Endodermal cell (in vitro differentiated cells): Measurements from ENCODE around the gene SACS. TPM values are rescaled to one million over a fixed set of nuclear protein-coding genes. Genes with fewer than 3 reads are reported as not detected.

Source experiments
- DNase-seq: peaks from one replicate; pipeline ENCODE4 v3.0.0-alpha.2; 2017
- H3K27ac ChIP-seq: 2 replicates; pipeline ENCODE4 v1.5.1; 2013; ENCODE audit warnings: mild to moderate bottlenecking, low read depth, low read length, moderate library complexity
- H3K27me3 ChIP-seq: 2 replicates; pipeline ENCODE4 v1.6.1; 2013; ENCODE audit warnings: mild to moderate bottlenecking, low read length, moderate library complexity; ENCODE audit not compliant: insufficient read depth, control insufficient read depth, poor library complexity, severe bottlenecking
- H3K36me3 ChIP-seq: 2 replicates; pipeline ENCODE4 v1.7.0; 2013; ENCODE audit warnings: mild to moderate bottlenecking, low read length, moderate library complexity; ENCODE audit not compliant: control insufficient read depth, insufficient read depth
- H3K4me1 ChIP-seq: one replicate; pipeline ENCODE4 v1.7.0; 2013; ENCODE audit warnings: low read length; ENCODE audit not compliant: control insufficient read depth, insufficient read depth
- H3K4me3 ChIP-seq: 2 replicates; pipeline ENCODE4 v1.5.1; 2013; ENCODE audit warnings: mild to moderate bottlenecking, low read length, moderate library complexity
- H3K9ac ChIP-seq: 2 replicates; pipeline ENCODE4 v1.6.1; 2013; ENCODE audit warnings: mild to moderate bottlenecking, low read length, moderate library complexity; ENCODE audit not compliant: poor library complexity, severe bottlenecking; ENCODE audit errors: extremely low read depth
- H3K9me3 ChIP-seq: 2 replicates; pipeline ENCODE4 v1.6.1; 2013; ENCODE audit warnings: mild to moderate bottlenecking, low read length, moderate library complexity; ENCODE audit not compliant: control insufficient read depth
- H3K27ac Mint-ChIP-seq: 2 replicates; pipeline ENCODE4 v1.8.0; 2020; ENCODE audit warnings: mixed read lengths
- H3K27me3 Mint-ChIP-seq: 2 replicates; pipeline ENCODE4 v1.8.0; 2021; ENCODE audit warnings: mild to moderate bottlenecking, mixed read lengths; ENCODE audit not compliant: insufficient read depth
- H3K36me3 Mint-ChIP-seq: 2 replicates; pipeline ENCODE4 v1.8.0; 2020; ENCODE audit warnings: low read depth, mixed read lengths
- H3K4me1 Mint-ChIP-seq: 2 replicates; pipeline ENCODE4 v1.8.0; 2020; ENCODE audit warnings: mixed read lengths
- H3K4me3 Mint-ChIP-seq: 2 replicates; pipeline ENCODE4 v1.8.0; 2020; ENCODE audit warnings: mild to moderate bottlenecking, moderate library complexity, mixed read lengths
- H3K9me3 Mint-ChIP-seq: 2 replicates; pipeline ENCODE4 v1.8.0; 2020; ENCODE audit warnings: mild to moderate bottlenecking, mixed read lengths
- WGBS, 2 experiments: methylation state at CpG; one replicate each; pipeline versions ENCODE4 v1.1.5 to v1.1.7; 2013; ENCODE audit warnings: missing lambda C conversion rate in 2 of 2, mixed read lengths in 1 of 2; ENCODE audit not compliant: insufficient coverage in 1 of 2, insufficient read length in 1 of 2; 5-methylcytosine and 5-hydroxymethylcytosine counted together
- total RNA-seq, 2 donors: library from RNA; stranded (reverse); fragmentation: NEBNext Ultra II Directional in 1 of 2; extraction: Animal tissue kit (Norgen Biotek cat#: 25700) in 1 of 2; gene quantifications; 2 replicates in 1 of 2; 3 replicates in 1 of 2; pipeline ENCODE4 v1.2.1, GENCODE V29; 2021
- TF ChIP-seq, protein P1 (sequence below): fragments of 200-600 bp; sonication (generic); conservative IDR thresholded peaks from 2 replicates; pipeline ENCODE4 v1.5.0; 2021; ENCODE audit warnings: antibody characterized with exemption, mild to moderate bottlenecking

The SACS gene
- total RNA-seq, 2 donors from 2014 or later = 17.6 to 22.3 TPM

DNA sequence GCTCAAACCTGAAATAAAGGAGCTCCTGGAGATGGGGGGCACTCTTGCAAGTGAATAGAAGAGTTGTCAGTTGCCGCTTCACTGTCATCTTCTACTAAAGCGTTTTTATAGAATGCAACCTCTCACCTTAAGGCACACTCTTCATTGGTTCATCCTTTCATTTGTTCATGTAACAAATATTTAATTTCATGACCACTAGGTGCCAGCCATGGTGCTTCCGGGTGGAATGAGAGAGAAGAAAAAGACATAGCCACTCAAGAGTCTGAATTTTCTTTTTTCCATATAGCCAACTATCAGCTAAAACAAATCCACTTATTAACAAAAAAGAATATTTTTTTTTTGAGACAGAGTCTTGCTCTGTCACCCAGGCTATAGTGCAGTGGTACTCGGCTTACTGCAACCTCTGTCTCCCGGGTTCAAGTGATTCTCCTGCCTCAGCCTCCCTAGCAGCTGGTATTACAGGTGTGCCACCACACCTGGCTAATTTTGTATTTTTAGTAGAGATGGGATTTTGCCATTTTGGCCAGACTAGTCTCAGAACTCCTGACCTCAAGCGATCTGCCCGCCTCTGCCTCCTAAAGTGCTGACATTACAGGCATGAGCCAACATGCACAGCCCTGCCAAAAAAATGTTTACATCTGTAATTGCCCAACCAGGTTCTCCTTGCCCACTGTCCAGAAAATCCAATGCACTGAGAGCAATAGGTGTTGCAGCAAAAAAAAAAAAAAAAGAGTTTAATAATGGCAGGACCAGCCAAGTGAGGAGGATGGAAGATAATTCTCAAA, 22.1 kb upstream of the SACS start:
- no peak overlapping the region for H3K27ac ChIP-seq
- no peaks in the 10 kb centered on the region for H3K9me3 Mint-ChIP-seq
- H3K4me1 Mint-ChIP-seq = peaks cover 6% of the 10 kb centered on the region
- DNase-seq = no peak
- TF ChIP-seq, protein P1, sequence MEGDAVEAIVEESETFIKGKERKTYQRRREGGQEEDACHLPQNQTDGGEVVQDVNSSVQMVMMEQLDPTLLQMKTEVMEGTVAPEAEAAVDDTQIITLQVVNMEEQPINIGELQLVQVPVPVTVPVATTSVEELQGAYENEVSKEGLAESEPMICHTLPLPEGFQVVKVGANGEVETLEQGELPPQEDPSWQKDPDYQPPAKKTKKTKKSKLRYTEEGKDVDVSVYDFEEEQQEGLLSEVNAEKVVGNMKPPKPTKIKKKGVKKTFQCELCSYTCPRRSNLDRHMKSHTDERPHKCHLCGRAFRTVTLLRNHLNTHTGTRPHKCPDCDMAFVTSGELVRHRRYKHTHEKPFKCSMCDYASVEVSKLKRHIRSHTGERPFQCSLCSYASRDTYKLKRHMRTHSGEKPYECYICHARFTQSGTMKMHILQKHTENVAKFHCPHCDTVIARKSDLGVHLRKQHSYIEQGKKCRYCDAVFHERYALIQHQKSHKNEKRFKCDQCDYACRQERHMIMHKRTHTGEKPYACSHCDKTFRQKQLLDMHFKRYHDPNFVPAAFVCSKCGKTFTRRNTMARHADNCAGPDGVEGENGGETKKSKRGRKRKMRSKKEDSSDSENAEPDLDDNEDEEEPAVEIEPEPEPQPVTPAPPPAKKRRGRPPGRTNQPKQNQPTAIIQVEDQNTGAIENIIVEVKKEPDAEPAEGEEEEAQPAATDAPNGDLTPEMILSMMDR = no peak
- no peaks in the 10 kb centered on the region for H3K27me3 Mint-ChIP-seq
- H3K9ac ChIP-seq = no peak overlapping the region
- no peak overlapping the region for H3K4me3 Mint-ChIP-seq
- WGBS, 2 experiments = 89 to 91% methylated on average over 4 to 7 of the region's 7 CpGs
- no peaks in the 10 kb centered on the region for H3K36me3 Mint-ChIP-seq
- no peaks in the 10 kb centered on the region for H3K27me3 ChIP-seq
- H3K9me3 ChIP-seq = no peaks in the 10 kb centered on the region
- H3K27ac Mint-ChIP-seq = no peak overlapping the region
- H3K4me3 ChIP-seq = no peak overlapping the region
- H3K36me3 ChIP-seq = no peaks in the 10 kb centered on the region
- H3K4me1 ChIP-seq = no peaks in the 10 kb centered on the region

DNA sequence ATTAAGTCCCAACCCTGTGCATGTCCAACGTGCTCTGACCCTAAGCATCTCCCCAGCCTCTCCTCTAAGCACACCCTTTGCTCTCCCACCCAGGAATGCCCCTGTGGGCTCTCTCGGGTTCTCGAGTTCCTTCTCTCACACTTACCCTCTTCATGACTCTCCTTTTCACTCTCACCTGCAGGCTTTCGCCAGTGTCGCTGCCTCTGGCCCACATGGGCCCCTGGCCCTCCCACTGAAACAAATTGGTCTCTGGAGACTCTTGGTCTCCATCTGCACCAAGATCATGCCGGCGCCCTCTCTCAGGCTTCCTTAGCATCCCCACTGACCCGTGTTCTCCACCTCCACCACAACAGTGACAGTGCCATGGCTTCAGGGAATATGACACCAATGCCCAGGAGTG, 19.6 kb upstream of the SACS start:
- H3K4me1 Mint-ChIP-seq = peaks cover 6% of the 10 kb centered on the region
- H3K27ac Mint-ChIP-seq = no peak overlapping the region
- H3K4me3 ChIP-seq = no peak overlapping the region
- H3K27me3 Mint-ChIP-seq = no peaks in the 10 kb centered on the region
- H3K27ac ChIP-seq = no peak overlapping the region
- no peaks in the 10 kb centered on the region for H3K36me3 Mint-ChIP-seq
- H3K9me3 ChIP-seq = no peaks in the 10 kb centered on the region
- TF ChIP-seq, protein P1 = no peak
- DNase-seq = no peak
- no peaks in the 10 kb centered on the region for H3K4me1 ChIP-seq
- no peak overlapping the region for H3K4me3 Mint-ChIP-seq
- H3K27me3 ChIP-seq = no peaks in the 10 kb centered on the region
- H3K9ac ChIP-seq = no peak overlapping the region
- no peaks in the 10 kb centered on the region for H3K36me3 ChIP-seq
- WGBS, 2 experiments = 78 to 82% methylated on average over 5 to 8 of the region's 8 CpGs
- no peaks in the 10 kb centered on the region for H3K9me3 Mint-ChIP-seq

DNA sequence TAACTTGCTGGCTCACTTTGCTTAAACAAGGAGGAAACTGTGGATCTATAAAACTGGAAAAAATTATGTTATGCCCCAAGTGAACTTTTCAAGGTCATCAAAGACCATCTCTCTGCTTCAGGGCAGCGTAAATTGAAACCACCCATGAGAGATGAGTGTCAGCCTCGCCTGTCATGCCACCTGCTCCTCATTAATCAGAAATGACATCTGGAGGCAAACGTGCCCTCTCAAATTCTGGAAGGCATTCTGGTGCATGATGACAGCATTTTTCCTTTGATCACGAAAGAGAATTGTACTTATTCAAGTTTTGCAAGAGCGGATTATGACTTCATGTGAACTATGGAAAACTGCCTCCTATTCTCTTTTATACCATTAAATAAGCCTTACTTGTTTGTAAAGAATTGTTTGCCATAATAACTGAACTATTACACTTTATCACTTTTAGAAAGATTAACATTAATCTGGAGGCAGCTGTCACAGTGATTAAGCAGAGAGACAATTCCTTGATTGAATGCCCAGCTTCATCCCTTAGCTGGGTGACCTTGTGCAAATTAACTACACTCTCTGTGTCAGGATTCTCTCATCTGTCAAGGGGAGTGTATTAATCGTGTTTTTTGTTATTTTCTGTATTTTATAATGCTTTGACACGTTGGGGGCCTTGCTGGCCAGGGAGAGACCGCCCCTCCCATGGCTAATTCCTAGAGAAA, 17.0 kb upstream of the SACS start:
- Mint-ChIP-seq H3K9me3 (no peaks in the 10 kb centered on the region), H3K4me1 (peaks cover 6% of the 10 kb centered on the region), H3K4me3 (no peak overlapping the region), H3K36me3 (no peaks in the 10 kb centered on the region), H3K27ac (no peak overlapping the region), H3K27me3 (no peaks in the 10 kb centered on the region)
- H3K27me3 ChIP-seq = no peaks in the 10 kb centered on the region
- peak overlapping the region; percentile 95 for H3K27ac ChIP-seq
- H3K9me3 ChIP-seq = no peaks in the 10 kb centered on the region
- WGBS, 2 experiments = 50 to 62% methylated on average over 7 to 8 of the region's 8 CpGs
- no peak overlapping the region for H3K9ac ChIP-seq
- TF ChIP-seq, protein P1 = no peak
- no peaks in the 10 kb centered on the region for H3K4me1 ChIP-seq
- no peak for DNase-seq
- H3K4me3 ChIP-seq = no peak overlapping the region
- no peaks in the 10 kb centered on the region for H3K36me3 ChIP-seq
